Measurements from ENCODE around the gene CELF1. TPM values are rescaled to one million over a fixed set of nuclear protein-coding genes. Genes with fewer than 3 reads are reported as not detected.

The CELF1 gene
- polyA plus RNA-seq, 3 donors: 15.2 to 32.3 (median 29.1) TPM

DNA sequence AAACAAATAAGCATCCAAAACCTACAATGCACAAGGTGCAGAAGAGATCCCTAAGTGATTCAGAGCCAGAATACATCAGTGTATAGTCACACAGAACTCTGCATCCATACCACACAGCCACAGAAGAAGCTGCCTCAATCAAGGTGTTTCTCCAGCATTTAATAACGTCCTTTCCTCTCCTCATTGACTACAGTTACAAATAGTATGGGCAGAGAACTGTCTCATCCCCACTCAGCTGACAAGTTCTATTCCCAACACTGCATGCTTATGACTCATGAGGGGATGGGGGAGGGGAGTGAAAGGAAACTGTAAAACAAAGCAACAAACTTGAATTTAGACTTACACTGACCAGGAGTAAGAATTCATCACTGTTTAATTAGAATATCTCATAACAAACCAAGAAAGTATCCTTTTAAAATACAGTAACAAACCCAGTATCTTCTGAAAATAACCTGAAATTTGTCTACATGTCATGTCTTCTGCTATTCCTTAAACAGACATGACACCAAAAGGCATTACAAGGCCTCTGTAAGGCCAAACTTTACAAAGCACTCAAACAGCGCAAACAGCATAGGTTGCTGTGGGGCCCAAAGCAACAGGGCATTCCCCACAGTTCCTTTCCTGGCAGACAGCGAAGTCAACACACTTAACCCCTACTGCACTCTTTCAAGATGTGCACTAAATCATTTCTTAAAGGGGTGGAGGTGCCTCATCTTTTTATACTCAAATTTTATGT is 29.3 kb downstream of the CELF1 start:
- 11 to 12% (median 11%) methylated on average over 3 of the region's 3 CpGs for WGBS, 3 donors
- no peak overlapping the region for H3K27ac ChIP-seq (ENCODE audit: low read depth, low read length)

DNA sequence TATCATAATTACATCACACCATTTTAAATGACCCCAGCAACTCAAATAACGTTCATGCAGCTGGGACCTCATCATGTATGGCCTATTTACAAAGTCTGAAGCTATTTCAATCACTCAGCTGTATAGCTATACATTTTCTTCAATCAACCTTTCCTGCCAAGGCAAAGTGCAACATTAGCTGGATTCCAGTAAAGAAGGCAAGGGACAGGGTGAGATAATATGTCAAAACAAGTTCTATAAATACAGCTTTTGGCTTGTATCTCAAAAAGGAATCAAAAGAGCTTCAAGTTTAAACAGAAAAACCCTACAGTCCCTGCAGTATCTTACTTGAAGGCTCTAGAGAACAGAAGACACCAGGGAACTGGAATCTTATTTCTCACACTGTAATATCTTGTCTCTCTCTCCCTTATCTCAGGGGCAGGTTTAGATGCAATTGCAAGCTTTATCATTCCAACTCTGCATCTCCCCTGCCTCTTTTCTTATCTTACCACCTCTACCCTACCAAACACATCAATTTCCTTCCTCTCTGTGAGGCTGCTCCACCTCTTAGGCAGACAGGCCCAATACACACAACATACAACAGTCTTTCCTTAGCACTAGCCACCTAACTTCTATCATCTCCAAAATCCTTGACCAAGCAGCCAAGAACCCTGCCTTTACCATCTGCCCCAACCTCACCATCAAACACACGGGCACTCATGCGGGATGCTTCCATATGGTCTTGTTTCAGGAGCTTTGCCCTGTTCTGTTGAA is 34.5 kb downstream of the CELF1 start:
- WGBS, 3 donors: 46 to 62% (median 62%) methylated on average over 3 of the region's 3 CpGs
- H3K27ac ChIP-seq (ENCODE audit: low read depth, low read length): no peak overlapping the region

DNA sequence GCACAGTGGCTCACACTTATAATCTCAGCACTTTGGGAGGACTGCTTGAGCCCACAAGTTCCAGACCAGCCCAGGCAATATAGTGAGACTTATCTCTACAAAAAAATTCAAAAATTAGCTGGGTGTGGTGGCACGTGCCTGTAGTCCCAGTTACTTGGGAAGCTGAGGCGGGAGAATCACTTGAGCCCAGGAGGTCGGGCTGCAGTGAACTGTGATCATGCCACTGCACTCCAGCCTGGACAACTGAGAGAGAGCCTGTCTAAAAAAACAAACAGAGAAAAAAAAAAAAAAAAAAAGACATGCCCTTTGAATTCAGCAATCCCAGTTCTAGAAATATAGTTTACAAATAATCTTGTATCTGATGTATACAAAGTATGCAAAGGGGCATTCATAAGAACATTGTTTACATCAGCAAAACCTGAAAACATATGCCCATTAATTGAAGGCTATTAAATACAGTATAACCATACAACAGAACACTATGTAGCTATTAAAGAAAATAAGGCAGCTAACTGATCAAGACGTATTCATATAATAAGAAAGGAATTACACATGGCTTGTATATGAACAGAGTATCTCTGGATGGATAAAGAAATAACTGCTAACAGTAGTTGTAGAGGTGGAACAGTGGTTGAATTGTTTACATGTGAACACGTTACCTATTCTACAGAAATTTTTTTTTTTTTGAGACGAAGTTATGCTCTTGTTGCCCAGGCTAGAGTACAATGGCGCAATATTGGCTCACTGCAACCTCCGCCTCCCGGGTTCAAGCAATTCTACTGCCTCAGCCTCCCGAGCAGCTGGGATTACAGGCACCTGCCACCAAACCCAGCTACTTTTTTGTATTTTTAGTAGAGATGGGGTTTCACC is 35.7 kb downstream of the CELF1 start:
- WGBS, 3 donors: 64 to 80% (median 79%) methylated on average over 10 of the region's 10 CpGs
- no peak overlapping the region for H3K27ac ChIP-seq (ENCODE audit: low read depth, low read length)

DNA sequence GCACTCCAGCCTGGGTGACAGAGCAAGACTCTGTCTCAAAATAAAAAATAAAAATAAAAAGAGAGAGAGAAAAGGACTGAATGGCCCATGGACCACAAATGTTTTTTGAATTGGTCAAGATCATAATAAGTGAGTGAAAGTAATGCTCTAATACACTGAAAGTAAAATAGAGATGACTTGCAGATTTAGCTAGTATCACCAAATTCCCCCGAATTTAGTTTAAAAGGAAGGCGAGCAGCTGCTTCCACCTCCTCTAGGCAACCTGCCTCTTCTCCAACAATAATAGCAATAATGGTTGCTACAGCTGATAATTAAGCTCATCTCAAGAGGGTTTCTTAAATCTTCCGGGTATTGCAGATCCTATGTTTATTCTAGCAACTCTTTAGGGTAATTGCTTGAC is 36.8 kb downstream of the CELF1 start:
- WGBS, 3 donors: 74 to 88% (median 77%) methylated on average over 3 of the region's 3 CpGs
- no peak overlapping the region for H3K27ac ChIP-seq (ENCODE audit: low read depth, low read length)

DNA sequence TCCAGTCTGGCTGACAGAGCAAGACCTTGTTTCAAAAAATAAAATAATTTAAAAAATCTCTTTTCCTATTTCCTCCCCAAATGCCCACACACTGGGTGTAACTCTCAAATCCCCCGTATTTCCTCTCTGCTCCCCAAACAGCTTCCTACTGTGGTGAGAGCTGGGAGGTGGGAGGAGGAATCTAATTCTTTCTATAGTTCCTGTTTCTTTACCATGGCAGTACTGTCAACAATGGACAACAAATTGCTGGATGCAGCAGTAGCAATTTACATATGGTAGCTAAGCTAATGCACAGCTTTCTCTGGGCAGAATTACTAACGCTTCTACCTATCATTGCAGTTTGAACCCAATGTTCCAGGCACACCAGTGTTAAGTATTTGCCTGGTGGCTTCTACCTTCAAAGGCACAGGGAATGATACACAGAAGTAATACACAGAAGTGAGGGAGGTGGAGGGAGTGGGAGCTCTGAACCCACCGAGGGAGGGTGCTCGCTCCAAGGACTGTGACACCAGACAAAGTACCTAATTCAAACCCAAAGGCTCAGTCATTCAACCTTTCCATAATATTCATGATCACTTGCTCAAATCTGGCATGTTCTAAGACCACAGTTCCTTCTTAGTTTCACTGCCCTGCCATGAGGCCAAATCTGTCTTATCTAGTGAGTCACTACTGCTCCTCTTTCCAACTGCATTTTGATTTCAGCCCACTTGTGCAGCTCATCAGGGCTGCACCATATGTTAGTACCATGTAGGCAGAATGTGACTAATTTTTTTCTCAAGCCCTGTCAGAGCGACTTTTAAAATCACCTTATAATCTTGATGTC is 37.9 kb downstream of the CELF1 start:
- no peak overlapping the region for H3K27ac ChIP-seq (ENCODE audit: low read depth, low read length)
- 59 to 84% (median 62%) methylated on average over 5 of the region's 5 CpGs for WGBS, 3 donors

DNA sequence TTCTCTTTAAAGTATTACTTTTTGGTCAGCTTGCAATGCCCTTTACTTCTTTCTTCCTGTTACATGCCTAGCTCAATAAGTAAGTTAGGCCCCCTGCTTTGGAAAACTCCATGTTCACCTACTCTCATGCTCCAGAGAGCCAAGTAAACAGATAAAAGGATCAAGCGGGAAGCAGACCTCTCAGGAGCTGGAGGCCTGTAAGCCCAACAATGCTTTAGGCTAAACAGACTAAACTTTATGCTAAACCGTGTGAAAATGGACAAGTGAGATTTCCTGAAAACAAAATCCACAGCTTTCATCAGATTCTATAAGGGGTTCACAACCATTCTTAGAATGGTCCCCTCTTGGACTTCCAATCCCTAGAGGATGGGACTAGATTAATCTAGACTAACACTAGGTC is 40.2 kb downstream of the CELF1 start:
- no peak overlapping the region for H3K27ac ChIP-seq (ENCODE audit: low read depth, low read length)
- WGBS, 3 donors: 32 to 60% (median 53%) methylated on average over 2 of the region's 2 CpGs

DNA sequence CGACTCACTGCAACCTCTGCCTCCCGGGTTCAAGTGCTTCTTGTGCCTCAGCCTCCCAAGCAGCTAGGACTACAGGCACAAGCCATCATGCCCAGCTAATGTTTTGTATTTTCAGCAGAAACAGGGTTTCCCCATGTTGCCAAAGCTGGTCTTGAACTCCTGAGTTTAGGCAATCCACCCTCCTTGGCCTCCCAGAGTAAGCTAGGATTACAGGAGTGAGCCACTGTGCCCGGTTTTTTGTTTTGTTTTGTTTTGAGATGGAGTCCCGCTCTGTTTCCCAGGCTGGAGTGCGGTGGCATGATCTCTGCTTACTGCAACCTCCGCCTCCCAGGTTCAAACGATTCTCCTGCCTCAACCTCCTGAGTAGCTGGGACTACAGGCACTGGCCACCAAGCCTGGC is 41.0 kb downstream of the CELF1 start:
- 85 to 89% (median 89%) methylated on average over 7 of the region's 7 CpGs for WGBS, 3 donors
- no peak overlapping the region for H3K27ac ChIP-seq (ENCODE audit: low read depth, low read length)

DNA sequence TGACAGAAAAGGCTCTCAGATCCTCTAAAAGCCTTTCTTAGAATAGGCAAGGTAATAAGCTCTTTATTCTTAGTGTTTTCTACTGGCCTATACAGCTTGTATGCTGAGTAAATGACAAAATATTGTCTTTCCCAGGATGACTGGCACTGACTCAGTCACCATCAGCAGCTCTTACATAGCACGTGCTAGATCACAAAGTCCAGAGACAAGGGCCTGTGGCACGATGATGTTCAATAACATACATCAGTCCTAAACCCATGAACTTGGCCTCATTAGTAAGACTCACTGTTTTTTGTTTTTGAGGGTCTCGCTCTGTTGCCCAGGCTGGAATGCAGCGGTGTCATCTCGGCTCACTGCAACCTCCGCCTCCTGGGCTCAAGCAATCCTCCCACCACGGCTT is 42.7 kb downstream of the CELF1 start:
- no peak overlapping the region for H3K27ac ChIP-seq (ENCODE audit: low read depth, low read length)
- 88 to 98% (median 94%) methylated on average over 7 of the region's 7 CpGs for WGBS, 3 donors

DNA sequence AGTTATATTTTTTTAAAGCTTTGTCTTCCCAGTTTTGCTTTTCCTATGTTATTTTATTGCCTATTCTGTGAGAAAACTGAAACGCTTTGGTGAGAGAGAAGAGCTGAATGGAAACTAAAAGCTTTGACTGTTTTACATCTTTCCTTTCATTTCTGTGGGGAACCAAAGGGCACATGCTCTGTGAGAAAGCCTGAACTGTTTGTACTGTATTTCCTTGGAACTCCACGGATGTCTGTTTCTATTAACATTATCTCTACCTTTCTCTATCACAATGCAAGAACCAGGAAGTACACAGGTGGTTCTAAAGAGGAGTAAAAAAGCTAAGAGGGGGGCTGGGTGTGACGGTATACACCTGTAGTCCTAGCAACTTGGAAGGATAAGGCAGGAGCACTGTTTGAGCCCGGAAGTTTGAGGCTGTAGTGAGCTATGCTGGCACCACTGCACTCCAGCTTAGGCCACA is 43.8 kb downstream of the CELF1 start:
- WGBS, 3 donors: 33 to 69% (median 69%) methylated on average over 4 of the region's 4 CpGs
- no peak overlapping the region for H3K27ac ChIP-seq (ENCODE audit: low read depth, low read length)

DNA sequence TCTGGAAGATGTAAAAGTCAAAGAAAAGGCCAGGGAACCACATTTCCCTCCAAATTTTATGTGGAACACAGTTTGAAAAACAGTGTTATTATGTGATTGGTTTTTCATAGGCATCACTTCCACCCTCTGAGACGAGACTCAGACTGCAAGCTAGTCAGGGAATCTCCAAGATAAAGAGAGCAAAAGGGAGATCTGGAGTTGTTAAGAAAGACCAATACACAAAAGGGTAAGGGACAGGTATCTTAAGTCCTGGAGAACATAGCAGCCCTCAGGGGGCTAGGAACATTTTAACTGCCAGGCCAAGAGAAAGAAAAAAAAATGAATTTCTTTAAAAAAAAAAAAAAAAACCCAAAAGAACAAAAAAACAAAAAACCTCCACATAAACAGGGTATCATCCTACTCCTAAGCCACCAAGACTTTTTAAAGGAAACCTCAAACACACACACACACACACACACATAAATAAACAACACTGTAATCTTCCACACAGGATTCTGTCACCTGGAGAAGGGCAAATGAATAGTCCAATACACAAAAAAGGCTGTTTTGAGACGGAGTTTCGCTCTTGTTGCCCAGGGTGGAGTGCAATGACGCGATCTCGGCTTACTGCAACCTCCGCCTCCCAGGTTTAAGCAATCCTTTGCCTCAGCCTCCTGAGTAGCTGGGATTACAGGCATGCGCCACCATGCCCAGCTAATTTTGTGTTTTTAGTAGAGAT is 44.5 kb downstream of the CELF1 start:
- WGBS, 3 donors: 65 to 91% (median 79%) methylated on average over 8 of the region's 8 CpGs
- H3K27ac ChIP-seq (ENCODE audit: low read depth, low read length): no peak overlapping the region

DNA sequence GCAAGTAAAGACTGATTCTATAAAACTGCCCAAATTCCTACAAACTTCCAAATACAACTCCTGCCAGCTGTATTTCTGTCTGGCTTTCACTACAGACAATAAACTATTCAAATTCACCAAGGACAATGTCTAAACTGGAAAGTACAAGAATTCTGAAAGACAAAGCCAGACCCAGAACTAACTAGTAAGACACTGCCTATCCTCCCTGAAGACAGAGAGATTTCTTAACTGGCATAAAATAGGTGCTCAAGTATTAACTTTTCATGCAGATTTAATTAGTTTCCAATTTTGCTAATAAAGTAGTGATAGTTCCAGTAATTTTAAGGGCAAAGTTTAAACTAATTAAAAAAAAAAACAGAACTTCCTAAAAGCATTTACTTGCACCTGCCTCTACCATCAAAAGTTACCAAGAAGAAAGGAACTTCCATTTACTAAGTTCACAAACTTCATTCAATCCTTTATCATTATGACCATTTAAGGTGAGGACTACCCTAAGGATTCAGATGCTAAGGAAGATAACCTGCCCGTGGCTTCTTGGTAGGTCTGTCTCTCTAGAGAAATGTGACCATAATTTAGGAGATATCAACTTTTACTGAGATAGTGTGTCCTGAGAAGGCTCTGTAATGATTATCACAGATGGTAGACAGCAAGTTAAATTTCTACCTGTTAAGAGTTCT is 45.2 kb downstream of the CELF1 start:
- H3K27ac ChIP-seq (ENCODE audit: low read depth, low read length): no peak overlapping the region
- 46 to 57% (median 50%) methylated on average over 1 of the region's 1 CpG for WGBS, 3 donors

DNA sequence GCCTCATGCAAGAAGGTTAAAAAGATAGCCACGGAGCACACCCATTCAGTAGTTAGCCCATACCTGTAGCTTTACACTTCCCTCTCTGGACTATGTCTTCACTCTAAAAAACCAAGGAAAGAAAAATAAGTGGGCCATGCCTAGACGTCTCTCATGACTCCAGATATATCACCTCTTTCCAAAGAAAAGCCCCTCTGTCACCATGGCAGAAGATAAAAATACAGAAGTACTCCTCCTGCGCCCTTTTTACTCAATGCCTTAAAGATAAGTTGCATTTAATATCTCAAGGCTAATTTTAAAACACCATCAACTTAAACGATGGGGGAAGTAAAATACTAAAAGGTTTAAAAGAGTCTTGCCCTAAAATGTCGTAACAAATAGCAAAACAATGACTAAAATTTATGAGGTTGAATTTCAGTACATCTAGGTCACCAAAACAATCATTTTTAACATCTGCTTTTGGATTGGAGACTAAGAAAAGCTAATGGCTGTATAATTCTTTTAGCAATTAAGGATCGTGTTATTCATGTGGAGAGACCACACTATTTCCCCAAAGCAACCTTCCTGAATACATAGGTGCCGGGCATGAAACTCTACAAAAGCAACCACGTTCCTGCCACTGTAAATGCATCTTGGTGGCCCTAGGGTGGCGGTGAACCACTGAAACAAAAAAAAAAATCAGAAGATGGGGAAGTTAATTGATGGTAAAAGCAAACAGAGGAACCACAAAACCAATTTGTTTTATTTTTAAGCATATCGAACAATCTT is 46.0 kb downstream of the CELF1 start:
- 37 to 71% (median 48%) methylated on average over 10 of the region's 10 CpGs for WGBS, 3 donors
- H3K27ac ChIP-seq (ENCODE audit: low read depth, low read length): no peak overlapping the region

DNA sequence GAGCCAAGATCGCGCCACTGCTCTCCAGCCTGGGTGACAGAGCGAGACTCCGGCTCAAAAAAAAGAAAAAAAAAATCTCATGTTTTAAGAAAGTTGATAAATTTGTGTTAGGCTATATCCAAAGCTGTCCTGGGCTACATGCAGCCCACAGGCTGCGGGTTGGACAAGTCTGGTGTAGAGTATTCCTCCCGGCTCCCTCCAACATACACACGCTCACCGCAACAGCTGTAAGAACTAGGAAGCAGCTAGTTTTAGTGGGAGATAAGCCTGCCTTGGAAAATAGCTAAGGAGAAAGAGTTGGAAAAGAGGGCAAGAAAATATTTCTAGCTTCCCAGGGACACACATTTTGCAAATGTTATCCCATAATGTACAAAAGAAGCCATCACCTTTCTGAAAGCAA is 46.6 kb downstream of the CELF1 start:
- WGBS, 3 donors: 85 to 94% (median 92%) methylated on average over 8 of the region's 8 CpGs
- no peak overlapping the region for H3K27ac ChIP-seq (ENCODE audit: low read depth, low read length)

DNA sequence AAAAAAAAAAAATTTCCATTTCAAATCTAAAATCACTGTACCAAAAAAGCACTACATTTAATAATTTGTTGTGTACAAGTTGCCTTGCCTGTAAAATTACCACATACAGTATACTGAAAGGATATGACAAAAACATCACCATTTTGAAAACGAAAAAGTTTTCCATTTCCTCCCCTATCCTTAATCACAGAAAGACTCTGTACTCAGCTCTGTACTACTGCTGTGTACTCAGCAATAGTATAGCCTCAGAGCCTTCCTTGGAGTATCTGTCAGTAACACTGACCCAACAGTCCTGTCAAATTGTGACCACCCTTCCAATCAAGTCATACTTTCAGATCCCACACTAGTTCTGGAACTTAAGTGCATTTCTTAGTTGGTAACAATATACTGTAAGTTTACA is 48.0 kb downstream of the CELF1 start:
- H3K27ac ChIP-seq (ENCODE audit: low read depth, low read length): no peak overlapping the region

DNA sequence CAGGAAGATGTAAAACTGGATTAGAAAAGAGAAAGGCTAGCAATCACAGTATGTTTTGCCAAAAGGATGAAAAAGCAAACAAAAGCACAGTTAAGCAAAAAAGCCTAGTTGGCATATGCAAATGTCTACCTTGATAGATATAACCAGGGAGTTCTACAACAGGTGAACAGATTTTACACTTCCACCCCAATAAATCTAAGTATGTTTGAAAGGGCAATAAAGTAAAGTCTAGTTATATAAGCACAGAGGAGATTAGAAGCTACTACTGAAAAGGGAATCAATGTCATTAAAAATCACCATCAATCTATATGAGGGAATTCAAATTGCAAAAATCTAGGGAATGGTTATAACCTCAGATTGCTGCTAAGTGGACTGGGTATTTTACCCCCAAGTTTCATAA is 49.7 kb downstream of the CELF1 start:
- no peak overlapping the region for H3K27ac ChIP-seq (ENCODE audit: low read depth, low read length)

More for the DNA sequence above, 48.0 kb downstream of the CELF1 start:
- WGBS, 3 donors: 77 to 79% (median 78%) methylated on average over 1 of the region's 1 CpG

DNA sequence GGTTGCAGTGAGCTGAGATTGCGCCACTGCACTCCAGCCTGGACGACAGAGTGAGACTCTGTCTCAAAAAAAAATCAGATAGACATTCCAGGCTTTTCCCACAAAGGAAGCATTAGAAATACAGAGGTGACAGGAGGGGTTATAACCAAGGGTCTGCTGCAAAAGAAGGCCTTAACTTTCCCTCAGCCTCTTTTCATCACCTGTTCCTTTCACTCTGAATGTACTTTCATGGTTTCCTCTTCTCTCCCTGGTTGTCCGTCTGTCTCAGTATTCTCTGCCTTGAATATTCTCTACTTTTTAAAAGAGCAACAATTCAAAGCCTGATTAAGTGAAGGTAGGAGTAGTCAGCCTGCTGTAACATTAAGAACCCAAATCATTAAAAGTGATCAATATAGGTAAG is 50.2 kb downstream of the CELF1 start:
- H3K27ac ChIP-seq (ENCODE audit: low read depth, low read length): no peak overlapping the region
- 67 to 89% (median 70%) methylated on average over 3 of the region's 3 CpGs for WGBS, 3 donors
